Stomach (tissue), 4 donors: ENCODE results near the gene E4F1.

Experiments
- POLR2A ChIP-seq, 4 donors: fragments of 450-650 bp; IDR thresholded peaks; one replicate each; pipeline ENCODE4 v1.6.1; 2016; ENCODE audit warnings: antibody characterized with exemption in 4 of 4, control low read depth in 2 of 4, mild to moderate bottlenecking in 1 of 4, moderate library complexity in 1 of 4
- TF ChIP-seq, protein P1 (sequence below), 7 experiments: fragments of 450-650 bp in 4 of 7; fragments of 200-600 bp in 3 of 7; sonication (generic) in 3 of 7; IDR thresholded peaks; one replicate each; pipeline ENCODE4 v1.5.1; 2016 to 2019; ENCODE audit warnings: antibody characterized with exemption in 7 of 7, control low read depth in 2 of 7, mild to moderate bottlenecking in 1 of 7

GRCh38 chr16:2190002-2190658, 33.3 kb upstream of the E4F1 start:
- TF ChIP-seq, protein P1, sequence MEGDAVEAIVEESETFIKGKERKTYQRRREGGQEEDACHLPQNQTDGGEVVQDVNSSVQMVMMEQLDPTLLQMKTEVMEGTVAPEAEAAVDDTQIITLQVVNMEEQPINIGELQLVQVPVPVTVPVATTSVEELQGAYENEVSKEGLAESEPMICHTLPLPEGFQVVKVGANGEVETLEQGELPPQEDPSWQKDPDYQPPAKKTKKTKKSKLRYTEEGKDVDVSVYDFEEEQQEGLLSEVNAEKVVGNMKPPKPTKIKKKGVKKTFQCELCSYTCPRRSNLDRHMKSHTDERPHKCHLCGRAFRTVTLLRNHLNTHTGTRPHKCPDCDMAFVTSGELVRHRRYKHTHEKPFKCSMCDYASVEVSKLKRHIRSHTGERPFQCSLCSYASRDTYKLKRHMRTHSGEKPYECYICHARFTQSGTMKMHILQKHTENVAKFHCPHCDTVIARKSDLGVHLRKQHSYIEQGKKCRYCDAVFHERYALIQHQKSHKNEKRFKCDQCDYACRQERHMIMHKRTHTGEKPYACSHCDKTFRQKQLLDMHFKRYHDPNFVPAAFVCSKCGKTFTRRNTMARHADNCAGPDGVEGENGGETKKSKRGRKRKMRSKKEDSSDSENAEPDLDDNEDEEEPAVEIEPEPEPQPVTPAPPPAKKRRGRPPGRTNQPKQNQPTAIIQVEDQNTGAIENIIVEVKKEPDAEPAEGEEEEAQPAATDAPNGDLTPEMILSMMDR (IDR thresholded peaks at IDR 0.05), result no peak
- no peak for TF ChIP-seq POLR2A (IDR thresholded peaks at IDR 0.05)
